ENCODE data around the gene LOC101059915.
"Not testable (repeated sequence)": the region's sequence is repeated elsewhere in the genome, so short reads cannot be mapped to it uniquely, and the experiment has no call there.

LOC101059915 gene

GRCh38 chrX:71659342-71659741 lies 8.0 kb upstream of the LOC101059915 start:
- TF ChIP-seq POLR2A (IDR thresholded peaks at IDR 0.05) (no peak), EP300 (IDR thresholded peaks at IDR 0.05) (no peak), CTCF (IDR thresholded peaks at IDR 0.05) (no peak)
- 69 to 73% methylated on average over 3 of the region's 3 CpGs for WGBS, 2 donors
- no peak for DNase-seq (ENCODE audit: low spot score in 2 of 2)
- no peaks in the 10 kb centered on the region for H3K36me3 ChIP-seq
- no peaks in the 10 kb centered on the region for H3K4me1 ChIP-seq
- H3K9me3 ChIP-seq, result no peaks in the 10 kb centered on the region
- no peaks in the 10 kb centered on the region for H3K27me3 ChIP-seq
- no peak overlapping the region for H3K27ac ChIP-seq
- no peak overlapping the region for H3K4me3 ChIP-seq

- Histone ChIP-seq H3K36me3 (no peaks in the 10 kb centered on the region), H3K4me1 (no peaks in the 10 kb centered on the region), H3K9me3 (no peaks in the 10 kb centered on the region), H3K4me3 (no peak overlapping the region), H3K27ac (no peak overlapping the region), H3K27me3 (no peaks in the 10 kb centered on the region)
- DNase-seq (ENCODE audit: low spot score in 2 of 2), result no peak
- WGBS, 2 donors, result 95 to 96% methylated on average over 4 to 6 of the region's 6 CpGs
- TF ChIP-seq POLR2A (IDR thresholded peaks at IDR 0.05) (no peak), EP300 (IDR thresholded peaks at IDR 0.05) (no peak), CTCF (IDR thresholded peaks at IDR 0.05) (no peak)
Measured at GRCh38 chrX:71659959-71660358, 7.4 kb upstream of the LOC101059915 start.

GRCh38 chrX:71660562-71661416 lies 6.6 kb upstream of the LOC101059915 start:
- no peak for DNase-seq (ENCODE audit: low spot score in 2 of 2)
- TF ChIP-seq EP300 (IDR thresholded peaks at IDR 0.05) (no peak), CTCF (IDR thresholded peaks at IDR 0.05) (no peak), POLR2A (IDR thresholded peaks at IDR 0.05) (no peak)
- H3K36me3 ChIP-seq, result no peaks in the 10 kb centered on the region
- no peak overlapping the region for H3K27ac ChIP-seq
- no peak overlapping the region for H3K4me3 ChIP-seq
- 86 to 93% methylated on average over 13 to 22 of the region's 22 CpGs for WGBS, 2 donors
- no peaks in the 10 kb centered on the region for H3K4me1 ChIP-seq
- H3K9me3 ChIP-seq, result no peaks in the 10 kb centered on the region
- no peaks in the 10 kb centered on the region for H3K27me3 ChIP-seq

- Histone ChIP-seq H3K4me1 (no peaks in the 10 kb centered on the region), H3K27ac (no peak overlapping the region), H3K27me3 (no peaks in the 10 kb centered on the region), H3K4me3 (no peak overlapping the region), H3K36me3 (no peaks in the 10 kb centered on the region), H3K9me3 (no peaks in the 10 kb centered on the region)
- no peak for TF ChIP-seq CTCF (IDR thresholded peaks at IDR 0.05)
- TF ChIP-seq EP300 (IDR thresholded peaks at IDR 0.05), result no peak
- no peak for TF ChIP-seq POLR2A (IDR thresholded peaks at IDR 0.05)
- 85 to 86% methylated on average over 10 to 12 of the region's 12 CpGs for WGBS, 2 donors
- DNase-seq (ENCODE audit: low spot score in 2 of 2), result no peak
Measured at GRCh38 chrX:71661919-71662318, 5.4 kb upstream of the LOC101059915 start.

- H3K4me1 ChIP-seq; H3K4me3 ChIP-seq; DNase-seq (ENCODE audit: low spot score in 2 of 2); H3K9me3 ChIP-seq; H3K27ac ChIP-seq; H3K27me3 ChIP-seq; H3K36me3 ChIP-seq: not testable (repeated sequence)
- 71 to 73% methylated on average over 8 to 11 of the region's 11 CpGs for WGBS, 2 donors
Measured at GRCh38 chrX:71662654-71663053, 4.7 kb upstream of the LOC101059915 start.

GRCh38 chrX:71663238-71663637 lies 4.1 kb upstream of the LOC101059915 start:
- not testable (repeated sequence) for H3K4me1 ChIP-seq; H3K9me3 ChIP-seq; DNase-seq (ENCODE audit: low spot score in 2 of 2); H3K27me3 ChIP-seq; H3K4me3 ChIP-seq; H3K27ac ChIP-seq; H3K36me3 ChIP-seq
- 70 to 88% methylated on average over 5 to 7 of the region's 8 CpGs for WGBS, 2 donors

Data from tibial nerve (tissue), 4 donors.